Caco-2 (cell line): ENCODE measurements around the gene SLC46A1. TPM values are rescaled to one million over a fixed set of nuclear protein-coding genes. Genes with fewer than 3 reads are reported as not detected.
"Not testable (repeated sequence)": the region's sequence is repeated elsewhere in the genome, so short reads cannot be mapped to it uniquely, and the experiment has no call there.

Source experiments
- BruUV-seq: library from RNA; stranded (reverse); fragments of 400-500 nt; replicated peaks from 2 replicates; lab custom pipeline; 2021; lab: Mats Ljungman, UMichigan
- CTCF ChIA-PET: fragments of 300-600 bp; sonication (Branson Sonifier 250); formaldehyde crosslinking; loops from one replicate; lab custom pipeline; 2022; ENCODE audit warnings: antibody characterized with exemption; lab: Charles Lee
- POLR2A ChIA-PET: fragments of 300-600 bp; sonication (Branson Sonifier 250); formaldehyde crosslinking; loops from one replicate; lab custom pipeline; 2022; ENCODE audit warnings: antibody characterized with exemption; lab: Charles Lee
- DNase-seq, 2 experiments: peaks; one replicate each; pipeline versions ENCODE4 v3.0.0 to v3.0.0-alpha.2; 2020 to 2022
- H3K27me3 ChIP-seq: replicated peaks from 2 replicates; pipeline ENCODE4 v1.6.0; 2011; ENCODE audit warnings: low read length; ENCODE audit not compliant: control insufficient read depth, insufficient read depth
- H3K36me3 ChIP-seq: 2 replicates; pipeline ENCODE4 v1.5.1; 2011; ENCODE audit warnings: low read length; ENCODE audit not compliant: control insufficient read depth, insufficient read depth
- H3K4me1 ChIP-seq: fragments of 250-450 bp; sonication (Bioruptor Pico); 2 replicates; pipeline ENCODE4 v1.5.1; 2020; ENCODE audit warnings: mild to moderate bottlenecking
- H3K4me3 ChIP-seq: 2 replicates; pipeline ENCODE4 v1.5.1; 2011; ENCODE audit warnings: low read depth, mild to moderate bottlenecking, control low read depth, low read length
- H3K9me3 ChIP-seq: fragments of 250-450 bp; sonication (Bioruptor Pico); 2 replicates; pipeline ENCODE4 v1.5.1; 2020; ENCODE audit warnings: mild to moderate bottlenecking, moderate library complexity
- H3K27ac Mint-ChIP-seq: one replicate; pipeline ENCODE4 v1.8.0; 2022; ENCODE audit warnings: mixed read lengths; ENCODE audit not compliant: unreplicated experiment
- H3K27me3 Mint-ChIP-seq: one replicate; pipeline ENCODE4 v1.8.0; 2022; ENCODE audit warnings: mixed read lengths; ENCODE audit not compliant: insufficient read depth, unreplicated experiment
- H3K36me3 Mint-ChIP-seq: one replicate; pipeline ENCODE4 v1.8.0; 2022; ENCODE audit warnings: mild to moderate bottlenecking, mixed read lengths; ENCODE audit not compliant: insufficient read depth, unreplicated experiment
- H3K4me1 Mint-ChIP-seq: one replicate; pipeline ENCODE4 v1.8.0; 2022; ENCODE audit warnings: low read depth, mixed read lengths; ENCODE audit not compliant: unreplicated experiment
- H3K4me3 Mint-ChIP-seq: one replicate; pipeline ENCODE4 v1.8.0; 2022; ENCODE audit warnings: mild to moderate bottlenecking, moderate library complexity, mixed read lengths; ENCODE audit not compliant: unreplicated experiment
- H3K9me3 Mint-ChIP-seq: one replicate; pipeline ENCODE4 v1.8.0; 2022; ENCODE audit warnings: mixed read lengths; ENCODE audit not compliant: unreplicated experiment
- intact Hi-C: fragments of 100-400 bp; cut with micrococcal nuclease; formaldehyde crosslinking; loops from one replicate; pipeline ENCODE4 v1.10.0; 2022; ENCODE audit not compliant: unreplicated experiment
- total RNA-seq: library from RNA; stranded (reverse); gene quantifications from 2 replicates; pipeline ENCODE4 v1.2.3, GENCODE V29; 2022
- TF ChIP-seq, protein P1 (sequence below), 2 experiments: fragments of 200-600 bp in 1 of 2; IDR thresholded peaks; 1 replicate in 1 of 2; 2 replicates in 1 of 2; pipeline versions ENCODE4 v1.5.1 to v1.8.0; 2011 to 2022; ENCODE audit warnings: antibody characterized with exemption in 1 of 2, control low read depth in 1 of 2, inconsistent platforms in 1 of 2, low read depth in 1 of 2, low read length in 1 of 2, mild to moderate bottlenecking in 1 of 2, moderate library complexity in 1 of 2; ENCODE audit not compliant: insufficient read depth in 1 of 2, severe bottlenecking in 1 of 2, unreplicated experiment in 1 of 2

The SLC46A1 gene
- total RNA-seq, 1 experiment from 2014 or later: 114 TPM

DNA sequence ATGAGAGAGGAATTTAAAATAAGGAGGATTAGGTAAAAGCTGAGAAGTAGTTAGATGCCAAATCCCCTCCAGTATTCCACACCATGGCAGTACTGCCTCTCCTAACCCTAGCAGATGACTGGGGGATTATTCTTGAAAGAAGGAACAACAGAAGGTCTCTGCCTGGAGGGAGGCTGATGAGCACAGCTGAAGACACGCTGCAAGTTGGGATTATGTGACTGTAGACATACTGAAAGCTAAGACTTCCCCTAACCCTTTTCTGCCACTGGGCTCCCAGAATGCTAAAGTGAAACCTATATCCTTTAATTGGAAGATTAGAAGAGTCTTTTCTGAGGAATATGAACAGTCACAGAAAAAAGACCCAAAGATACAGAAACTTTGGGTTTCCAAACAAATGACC is 27.7 kb upstream of the SLC46A1 start:
- Histone ChIP-seq H3K27me3 (no peaks in the 10 kb centered on the region), H3K4me1 (no peaks in the 10 kb centered on the region; the same call in 1 of the 2 replicates), H3K36me3 (no peaks in the 10 kb centered on the region), H3K9me3 (no peaks in the 10 kb centered on the region), H3K4me3 (no peak overlapping the region)
- ChIA-PET CTCF (interaction anchor here (2.2 kb wide), 1 partner anchor 17 kb away, joined by 5 read pairs; no protein-coding TSS in a partner anchor), POLR2A (no interaction called here)
- DNase-seq: no peak
- no TSS peak for BruUV-seq
- H3K4me3 Mint-ChIP-seq: no peak overlapping the region
- no peaks in the 10 kb centered on the region for H3K9me3 Mint-ChIP-seq
- TF ChIP-seq, protein P1, sequence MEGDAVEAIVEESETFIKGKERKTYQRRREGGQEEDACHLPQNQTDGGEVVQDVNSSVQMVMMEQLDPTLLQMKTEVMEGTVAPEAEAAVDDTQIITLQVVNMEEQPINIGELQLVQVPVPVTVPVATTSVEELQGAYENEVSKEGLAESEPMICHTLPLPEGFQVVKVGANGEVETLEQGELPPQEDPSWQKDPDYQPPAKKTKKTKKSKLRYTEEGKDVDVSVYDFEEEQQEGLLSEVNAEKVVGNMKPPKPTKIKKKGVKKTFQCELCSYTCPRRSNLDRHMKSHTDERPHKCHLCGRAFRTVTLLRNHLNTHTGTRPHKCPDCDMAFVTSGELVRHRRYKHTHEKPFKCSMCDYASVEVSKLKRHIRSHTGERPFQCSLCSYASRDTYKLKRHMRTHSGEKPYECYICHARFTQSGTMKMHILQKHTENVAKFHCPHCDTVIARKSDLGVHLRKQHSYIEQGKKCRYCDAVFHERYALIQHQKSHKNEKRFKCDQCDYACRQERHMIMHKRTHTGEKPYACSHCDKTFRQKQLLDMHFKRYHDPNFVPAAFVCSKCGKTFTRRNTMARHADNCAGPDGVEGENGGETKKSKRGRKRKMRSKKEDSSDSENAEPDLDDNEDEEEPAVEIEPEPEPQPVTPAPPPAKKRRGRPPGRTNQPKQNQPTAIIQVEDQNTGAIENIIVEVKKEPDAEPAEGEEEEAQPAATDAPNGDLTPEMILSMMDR (IDR thresholded peaks at IDR 0.05; ENCODE audit: insufficient read depth in 1 of 2, low read depth in 1 of 2, low read length in 1 of 2, severe bottlenecking in 1 of 2, unreplicated experiment in 1 of 2): no peak
- H3K36me3 Mint-ChIP-seq: no peaks in the 10 kb centered on the region
- intact Hi-C loops: no loop called here
- H3K27me3 Mint-ChIP-seq: no peaks in the 10 kb centered on the region
- H3K4me1 Mint-ChIP-seq: no peaks in the 10 kb centered on the region
- no peak overlapping the region for H3K27ac Mint-ChIP-seq

DNA sequence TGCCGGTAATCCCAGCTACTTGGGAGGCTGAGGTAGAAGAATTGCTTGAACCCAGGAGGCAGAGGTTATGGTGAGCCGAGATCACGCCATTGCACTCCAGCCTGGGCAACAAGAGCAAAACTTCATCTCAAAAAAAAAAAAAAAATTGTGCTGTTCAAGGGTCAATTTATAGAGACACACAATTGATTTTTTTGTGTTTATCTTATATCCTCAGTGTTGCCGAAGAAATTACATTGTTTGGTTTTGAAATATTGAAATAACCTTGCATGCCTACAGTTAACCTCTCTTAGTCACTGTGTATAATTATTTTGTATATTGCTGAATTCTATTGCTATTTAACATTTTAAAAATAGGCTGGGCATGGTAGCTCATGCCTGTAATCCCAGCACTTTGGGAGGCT is 22.0 kb upstream of the SLC46A1 start:
- not testable (repeated sequence) for H3K27me3 Mint-ChIP-seq

DNA sequence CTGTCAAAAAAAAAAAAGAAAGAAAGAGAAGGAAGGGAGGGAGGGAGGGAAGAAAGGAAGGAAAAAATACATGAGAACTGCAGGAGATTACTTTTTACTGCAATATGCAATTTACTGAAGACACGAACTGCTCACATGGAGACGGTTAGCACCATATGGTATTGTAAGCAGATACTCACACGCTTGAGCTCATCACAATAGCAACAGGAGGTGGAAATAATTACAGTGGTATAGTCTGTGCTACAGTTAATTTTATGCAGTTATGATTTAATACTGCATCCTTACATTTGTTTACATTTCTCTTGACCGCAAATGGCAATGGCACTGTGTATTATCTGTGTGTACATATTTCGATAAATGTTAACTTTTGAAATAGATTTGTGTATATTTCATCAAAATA is 21.4 kb upstream of the SLC46A1 start:
- Mint-ChIP-seq H3K9me3 (no peaks in the 10 kb centered on the region), H3K4me1 (no peaks in the 10 kb centered on the region), H3K27me3 (no peaks in the 10 kb centered on the region), H3K4me3 (no peak overlapping the region), H3K27ac (no peak overlapping the region), H3K36me3 (no peaks in the 10 kb centered on the region)
- ChIA-PET CTCF (no interaction called here), POLR2A (no interaction called here)
- Histone ChIP-seq H3K4me1 (no peaks in the 10 kb centered on the region), H3K4me3 (no peak overlapping the region), H3K9me3 (no peaks in the 10 kb centered on the region), H3K27me3 (no peaks in the 10 kb centered on the region), H3K36me3 (no peaks in the 10 kb centered on the region)
- intact Hi-C loops: no loop called here
- no TSS peak for BruUV-seq
- TF ChIP-seq, protein P1 (IDR thresholded peaks at IDR 0.05; ENCODE audit: insufficient read depth in 1 of 2, low read depth in 1 of 2, low read length in 1 of 2, severe bottlenecking in 1 of 2, unreplicated experiment in 1 of 2): no peak
- no peak for DNase-seq

More for the DNA sequence above, 22.0 kb upstream of the SLC46A1 start:
- H3K36me3 ChIP-seq, POLR2A ChIA-PET, H3K4me1 Mint-ChIP-seq, DNase-seq, H3K27me3 ChIP-seq, BruUV-seq, H3K4me3 Mint-ChIP-seq, H3K27ac Mint-ChIP-seq, H3K9me3 Mint-ChIP-seq, intact Hi-C loops, CTCF ChIA-PET, H3K9me3 ChIP-seq, H3K4me1 ChIP-seq, H3K36me3 Mint-ChIP-seq, H3K4me3 ChIP-seq: not testable (repeated sequence)
